K562 (cell line): Measurements from ENCODE around the gene ANKRD6. TPM values are rescaled to one million over a fixed set of nuclear protein-coding genes. Genes with fewer than 3 reads are reported as not detected.

Experiments used
- ATAC-seq: fragments of 200-7000 bp; cut with Tn5 transposase; 3 replicates; pipeline ENCODE4 v1.9.1; 2020; ENCODE audit warnings: moderate library complexity
- BruUV-seq: library from RNA; stranded (reverse); fragments of 400-500 nt; replicated peaks from 2 replicates; lab custom pipeline; 2021; lab: Mats Ljungman, UMichigan
- CTCF ChIA-PET: fragments of 300-600 bp; formaldehyde crosslinking; extraction: SDS; loops from one replicate; lab custom pipeline; 2021; ENCODE audit warnings: low intra/inter-chr PET ratio; lab: Yijun Ruan, JAX
- POLR2A ChIA-PET: fragments of 300-600, 350-650 bp; sonication (Branson Sonifier 250); formaldehyde crosslinking; extraction: SDS; loops from one replicate; lab custom pipeline; 2021; ENCODE audit warnings: antibody characterized with exemption, inconsistent platforms; lab: Yijun Ruan, JAX
- DNase-seq, 4 experiments: peaks; one replicate each; pipeline versions ENCODE4 v3.0.0 to v3.0.0-alpha.2; 2011 to 2018; ENCODE audit warnings: low spot score in 3 of 4, mixed read lengths in 3 of 4; ENCODE audit errors: extremely low read depth in 1 of 4
- FAIRE-seq: peaks from 2 replicates; lab custom pipeline; 2011; peaks lifted over from hg19 to GRCh38; lab: Jason Lieb, UNC
- H2AFZ ChIP-seq: 2 replicates; pipeline ENCODE4 v1.6.0; 2011; ENCODE audit warnings: low read depth, low read length, control low read depth, inconsistent platforms
- H3K27ac ChIP-seq: fragments of 200-600 bp; 3 replicates; pipeline ENCODE4 v1.8.0; 2011; ENCODE audit warnings: low read depth, mild to moderate bottlenecking, control low read depth, inconsistent platforms, low read length, moderate library complexity, mixed read lengths; ENCODE audit errors: extremely low read depth
- H3K27me3 ChIP-seq, 2 experiments: fragments of 300-600 bp in 1 of 2; 2 replicates in 1 of 2; 3 replicates in 1 of 2; pipeline versions ENCODE4 v1.6.0 to v1.8.0; 2011; ENCODE audit warnings: inconsistent platforms in 2 of 2, low read length in 2 of 2, mild to moderate bottlenecking in 1 of 2, mixed read lengths in 1 of 2, moderate library complexity in 1 of 2; ENCODE audit not compliant: control insufficient read depth in 2 of 2, insufficient read depth in 2 of 2
- H3K36me3 ChIP-seq: fragments of 300-600 bp; 3 replicates; pipeline ENCODE4 v1.8.0; 2011; ENCODE audit warnings: mild to moderate bottlenecking, low read length, inconsistent platforms; ENCODE audit not compliant: control insufficient read depth, insufficient read depth
- H3K4me1 ChIP-seq, 2 experiments: fragments of 200-600 bp in 1 of 2; replicated peaks in 1 of 2; 2 replicates in 1 of 2; 3 replicates in 1 of 2; pipeline versions ENCODE4 v1.5.1 to v1.8.0; 2011; ENCODE audit warnings: inconsistent platforms in 2 of 2, low read length in 2 of 2, mild to moderate bottlenecking in 1 of 2, mixed read lengths in 1 of 2, moderate library complexity in 1 of 2; ENCODE audit not compliant: control insufficient read depth in 2 of 2, insufficient read depth in 2 of 2
- H3K4me2 ChIP-seq: 2 replicates; pipeline ENCODE4 v1.6.1; 2011; ENCODE audit warnings: low read length, control low read depth, inconsistent platforms, mixed read lengths; ENCODE audit not compliant: insufficient read depth
- H3K4me3 ChIP-seq: fragments of 200-600 bp; sonication (generic), shearing (Covaris generic); 2 replicates; pipeline ENCODE4 v1.5.1; 2016; ENCODE audit warnings: control low read depth, inconsistent platforms
- H3K79me2 ChIP-seq: fragments of 200-600 bp; 3 replicates; pipeline ENCODE4 v1.8.0; 2011; ENCODE audit warnings: low read length, inconsistent platforms; ENCODE audit not compliant: control insufficient read depth, insufficient read depth
- H3K9ac ChIP-seq, 2 experiments: 2 replicates each; pipeline versions ENCODE4 v1.6.0 to v1.6.1; 2011; ENCODE audit warnings: low read depth in 2 of 2, low read length in 2 of 2, control low read depth in 1 of 2, inconsistent platforms in 1 of 2, mild to moderate bottlenecking in 1 of 2, mixed read lengths in 1 of 2; ENCODE audit not compliant: insufficient read depth in 1 of 2
- H3K9me1 ChIP-seq: one replicate; pipeline ENCODE4 v1.6.0; 2011; ENCODE audit warnings: inconsistent platforms, mild to moderate bottlenecking, low read length, moderate library complexity; ENCODE audit not compliant: control insufficient read depth, insufficient read depth
- H3K9me3 ChIP-seq: replicated peaks from 2 replicates; pipeline ENCODE4 v1.5.1; 2011; ENCODE audit warnings: low read depth, low read length, inconsistent platforms; ENCODE audit not compliant: control insufficient read depth, insufficient read depth
- H4K20me1 ChIP-seq: replicated peaks from 2 replicates; pipeline ENCODE4 v1.6.1; 2011; ENCODE audit warnings: low read length, inconsistent platforms, mixed read lengths; ENCODE audit not compliant: control insufficient read depth, insufficient read depth
- ATF4 ChIP-seq: fragments of 450-650 bp; formaldehyde crosslinking; IDR thresholded peaks from 2 replicates; pipeline ENCODE4 v1.4.0; 2022; ENCODE audit warnings: mild to moderate bottlenecking, moderate library complexity
- ELF4 ChIP-seq: fragments of 450-650 bp; formaldehyde crosslinking; IDR thresholded peaks from 2 replicates; pipeline ENCODE4 v1.4.0; 2022; ENCODE audit warnings: missing genetic modification characterization
- ELK3 ChIP-seq: fragments of 450-650 bp; formaldehyde crosslinking; IDR thresholded peaks from 2 replicates; pipeline ENCODE4 v1.4.0; 2020; ENCODE audit warnings: mild to moderate bottlenecking
- FOSL1 ChIP-seq: fragments of 200-800 bp; sonication (Bioruptor generic); conservative IDR thresholded peaks from 2 replicates; pipeline ENCODE4 v1.6.1; 2016; ENCODE audit warnings: missing genetic modification characterization, missing compliant biosample characterization
- GMEB1 ChIP-seq: fragments of 250-450 bp; sonication (Bioruptor Pico); IDR thresholded peaks from 2 replicates; pipeline ENCODE4 v1.4.0; 2020; ENCODE audit warnings: mild to moderate bottlenecking
- HLTF ChIP-seq: fragments of 450-650 bp; IDR thresholded peaks from 2 replicates; pipeline ENCODE4 v1.6.1; 2016
- HMG20B ChIP-seq: fragments of 250-450 bp; sonication (Bioruptor Pico); IDR thresholded peaks from 2 replicates; pipeline ENCODE4 v1.5.0; 2021; ENCODE audit warnings: mild to moderate bottlenecking
- NR2F6 ChIP-seq: fragments of 450-650 bp; formaldehyde crosslinking; IDR thresholded peaks from 2 replicates; pipeline ENCODE4 v1.4.0; 2020; ENCODE audit warnings: mild to moderate bottlenecking
- PHB2 ChIP-seq: fragments of 450-650 bp; IDR thresholded peaks from 2 replicates; pipeline ENCODE4 v1.6.1; 2017; ENCODE audit warnings: low read depth
- SIN3A ChIP-seq, 2 experiments: fragments of 150-350 bp in 1 of 2; IDR thresholded peaks; 2 replicates each; pipeline ENCODE4 v1.6.1; 2011 to 2016; ENCODE audit warnings: borderline replicate concordance in 2 of 2, low read depth in 2 of 2, low read length in 2 of 2, mild to moderate bottlenecking in 2 of 2, moderate library complexity in 2 of 2; ENCODE audit not compliant: control insufficient read depth in 1 of 2
- SNAPC5 ChIP-seq: fragments of 250-450 bp; sonication (Bioruptor Pico); IDR thresholded peaks from 2 replicates; pipeline ENCODE4 v1.8.0; 2021; ENCODE audit warnings: moderate library complexity, mild to moderate bottlenecking, inconsistent platforms
- THAP7 ChIP-seq: fragments of 250-450 bp; sonication (Bioruptor Pico); IDR thresholded peaks from 2 replicates; pipeline ENCODE4 v1.5.0; 2021
- XRCC3 ChIP-seq: fragments of 450-650 bp; IDR thresholded peaks from 2 replicates; pipeline ENCODE4 v1.6.1; 2017; ENCODE audit warnings: mild to moderate bottlenecking, moderate library complexity
- ZC3H4 ChIP-seq: sonication (generic); formaldehyde crosslinking; IDR thresholded peaks from 2 replicates; pipeline ENCODE4 v1.9.0; 2021; ENCODE audit warnings: missing genetic modification reagents, borderline replicate concordance
- ZNF174 ChIP-seq: fragments of 250-450 bp; sonication (Bioruptor Pico); IDR thresholded peaks from 2 replicates; pipeline ENCODE4 v1.4.0; 2020; ENCODE audit warnings: mild to moderate bottlenecking
- ZNF780A ChIP-seq: fragments of 250-450 bp; sonication (Bioruptor Pico); IDR thresholded peaks from 2 replicates; pipeline ENCODE4 v1.5.0; 2021; ENCODE audit warnings: mild to moderate bottlenecking
- WGBS: fragments of 100-300 bp; shearing (Covaris generic); methylation state at CpG from one replicate; pipeline ENCODE4 v1.1.6; 2016; ENCODE audit warnings: low coverage, mixed read lengths; ENCODE audit not compliant: insufficient coverage; ENCODE audit errors: missing lambda C conversion rate; 5-methylcytosine and 5-hydroxymethylcytosine counted together
- in situ Hi-C: fragments of 300-500 bp; cut with MboI; formaldehyde crosslinking; loops from 4 replicates; pipeline ENCODE4 v1.15.0; 2018; ENCODE audit warnings: inconsistent platforms, mixed read lengths
- intact Hi-C: fragments of 100-400 bp; cut with micrococcal nuclease; formaldehyde crosslinking; loops from 2 replicates; pipeline ENCODE4 v1.14.2; 2022
- polyA plus RNA-seq, 8 experiments: library from polyadenylated mRNA; depleted of rRNA in 4 of 8; stranded (reverse) in 5 of 8; unstranded in 3 of 8; fragments of >200 nt; fragmentation: Nextera tagmentation in 2 of 8; fragmentation: Illumina TruSeq in 1 of 8; extraction: Ambion mirVana in 2 of 8; extraction: Trizol in 1 of 8; gene quantifications; 2 replicates each; pipeline versions ENCODE4 v1.2.1 to v1.2.3, GENCODE V29; 2011 to 2014; ENCODE audit warnings: inconsistent platforms in 1 of 8, missing spikeins in 1 of 8
- total RNA-seq, 7 experiments: library from RNA; depleted of rRNA in 6 of 7; stranded (reverse); fragments of >200 nt in 6 of 7; fragmentation: Illumina TruSeq in 2 of 7; extraction: Trizol in 2 of 7; gene quantifications; 2 replicates each; pipeline versions ENCODE4 v1.2.1 to v1.2.3, GENCODE V29; 2011 to 2021; ENCODE audit warnings: low replicate concordance in 1 of 7

ANKRD6 gene
- total and polyA plus RNA-seq, 9 of the 15 experiments (the other 6 are each of a cell fraction or from before 2014, with no cell fraction given) = 0.04 to 0.22 (median 0.08) TPM; not detected in 4

GRCh38 chr6:89542081-89542857 is 109.3 kb downstream of the ANKRD6 start:
- in situ Hi-C loops = no loop called here
- POLR2A ChIA-PET = interaction anchor here (1.0 kb wide), 1 partner anchor 11 kb away, joined by 3 read pairs; no protein-coding TSS in a partner anchor
- TF ChIP-seq HLTF = no peak
- TF ChIP-seq FOSL1 (tag) = no peak
- no peak for TF ChIP-seq SIN3A (IDR thresholded peaks at IDR 0.05; ENCODE audit: borderline replicate concordance in 2 of 2, control insufficient read depth in 1 of 2, low read depth in 2 of 2, low read length in 2 of 2)
- TF ChIP-seq ELF4 (CRISPR knock-in tag) = no peak
- TF ChIP-seq ZNF174 (CRISPR knock-in tag) = no peak
- TF ChIP-seq ZC3H4 = no peak
- TF ChIP-seq NR2F6 (CRISPR knock-in tag) = no peak
- TF ChIP-seq GMEB1 (CRISPR knock-in tag) = no peak
- no peak for TF ChIP-seq ATF4 (CRISPR knock-in tag)
- TF ChIP-seq THAP7 (CRISPR knock-in tag) = no peak
- TF ChIP-seq ELK3 (CRISPR knock-in tag) = no peak
- TF ChIP-seq PHB2 = no peak
- no peak for TF ChIP-seq SNAPC5 (CRISPR knock-in tag)
- TF ChIP-seq HMG20B (CRISPR knock-in tag) = no peak
- TF ChIP-seq ZNF780A (CRISPR knock-in tag) = no peak
- TF ChIP-seq XRCC3 = no peak

More at GRCh38 chr6:89542081-89542857, 109.3 kb downstream of the ANKRD6 start:
- H3K9ac ChIP-seq = no peak overlapping the region
- no peaks in the 10 kb centered on the region for H3K79me2 ChIP-seq
- BruUV-seq = no TSS peak
- no peaks in the 10 kb centered on the region for H3K9me3 ChIP-seq
- H2AFZ ChIP-seq = no peak overlapping the region
- ATAC-seq (no peak), DNase-seq (no peak), FAIRE-seq (no peak)
- peaks cover 20 to 24% of the 10 kb centered on the region in 2 experiments for H3K27me3 ChIP-seq
- no peak overlapping the region for H3K27ac ChIP-seq
- 2% methylated on average over 12 of the region's 12 CpGs for WGBS
- intact Hi-C loops = no loop called here
- no peaks in the 10 kb centered on the region for H3K4me1 ChIP-seq
- no peak overlapping the region for H3K4me2 ChIP-seq
- no peak overlapping the region for H3K4me3 ChIP-seq
- no peaks in the 10 kb centered on the region for H3K36me3 ChIP-seq
- no peaks in the 10 kb centered on the region for H3K9me1 ChIP-seq
- no peaks in the 10 kb centered on the region for H4K20me1 ChIP-seq
- CTCF ChIA-PET = no interaction called here
